MV-4-11 (cell line): ENCODE data around the gene CDRT15.
"Not testable (repeated sequence)": the region's sequence is repeated elsewhere in the genome, so short reads cannot be mapped to it uniquely, and the experiment has no call there.

ENCODE experiments used
- DNase-seq: peaks from one replicate; lab custom pipeline; 2025; lab: John Stamatoyannopoulos, UW

CDRT15 gene

DNA sequence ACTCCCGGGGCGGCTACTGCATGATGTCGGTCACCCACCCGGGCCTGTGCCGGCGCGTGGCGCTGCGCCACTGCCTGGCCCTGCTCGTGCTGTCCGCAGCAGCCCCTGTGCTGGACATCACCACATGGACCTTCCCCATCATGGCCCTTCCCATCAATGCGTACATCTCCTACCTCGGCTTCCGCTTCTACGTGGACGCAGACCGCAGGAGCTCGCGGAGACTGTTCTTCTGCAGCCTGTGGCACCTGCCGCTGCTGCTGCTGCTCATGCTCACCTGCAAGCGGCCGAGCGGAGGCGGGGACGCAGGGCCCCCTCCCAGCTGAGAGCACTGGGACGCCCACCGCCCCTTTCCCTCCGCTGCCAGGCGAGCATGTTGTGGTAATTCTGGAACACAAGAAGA lies 29.8 kb downstream of the CDRT15 start:
- no peak for DNase-seq

DNA sequence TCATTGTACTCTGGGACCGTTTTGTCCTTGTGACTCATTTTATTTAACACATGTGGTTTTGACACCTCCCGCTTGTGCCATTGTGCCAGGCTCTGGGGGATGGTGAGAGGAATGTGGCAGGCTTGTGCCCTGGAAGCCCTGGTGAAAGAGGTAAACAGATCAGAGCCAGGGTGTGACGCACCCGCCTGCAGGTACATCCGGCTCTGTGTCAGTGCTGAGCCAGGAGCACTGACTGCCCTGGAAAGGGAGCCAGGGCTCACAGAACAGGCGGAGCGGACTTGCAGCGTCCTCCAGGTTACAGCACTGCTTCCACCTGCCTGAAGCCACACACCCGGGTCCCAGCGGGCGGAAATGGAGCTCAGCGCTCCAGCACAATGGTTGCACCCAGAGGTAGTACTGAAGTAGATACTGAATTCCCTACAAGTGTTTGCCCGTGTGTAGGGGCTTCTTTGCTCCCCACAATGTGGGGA lies 30.6 kb downstream of the CDRT15 start:
- no peak for DNase-seq

DNA sequence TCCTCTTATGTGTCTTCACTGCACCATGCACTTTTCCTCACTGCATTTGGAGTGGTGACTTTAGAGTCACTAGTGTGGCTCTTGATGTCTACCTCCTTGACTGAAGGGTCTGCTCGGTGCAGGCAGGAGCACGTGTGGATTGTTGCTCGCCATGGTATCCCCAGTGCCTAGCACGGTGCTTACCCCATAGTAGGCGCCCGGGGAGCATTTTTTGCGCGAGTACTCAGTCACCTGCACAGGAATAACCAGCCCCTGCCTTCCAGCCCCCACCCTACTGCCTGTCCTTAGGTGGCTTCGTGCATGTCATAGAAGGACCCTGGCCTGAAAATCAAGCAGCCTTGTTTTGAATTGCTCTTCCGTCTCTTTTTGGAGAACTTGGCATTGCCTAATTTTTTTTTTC lies 31.3 kb downstream of the CDRT15 start:
- DNase-seq, result no peak

DNA sequence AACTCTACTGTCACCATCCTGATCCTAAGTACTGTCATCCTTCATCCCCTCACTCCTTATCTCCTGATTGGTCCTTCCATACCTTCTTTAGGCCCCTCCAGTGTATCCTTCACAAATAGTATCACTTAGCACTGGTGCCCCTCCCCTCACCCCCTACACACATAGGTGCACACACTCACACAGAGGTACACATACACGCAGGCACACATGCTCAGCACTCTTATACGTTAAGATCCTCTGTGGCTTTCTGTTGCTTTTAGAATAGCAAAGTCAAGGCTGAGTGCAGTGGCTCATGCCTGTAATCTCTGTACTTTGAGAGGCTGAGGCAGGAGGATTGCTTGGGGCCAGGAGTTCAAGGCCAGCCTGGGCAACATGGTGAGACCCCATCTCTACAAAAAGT lies 32.1 kb downstream of the CDRT15 start:
- no peak for DNase-seq

GRCh38 chr17:14204084-14204483 lies 32.6 kb downstream of the CDRT15 start:
- DNase-seq, result no peak

DNA sequence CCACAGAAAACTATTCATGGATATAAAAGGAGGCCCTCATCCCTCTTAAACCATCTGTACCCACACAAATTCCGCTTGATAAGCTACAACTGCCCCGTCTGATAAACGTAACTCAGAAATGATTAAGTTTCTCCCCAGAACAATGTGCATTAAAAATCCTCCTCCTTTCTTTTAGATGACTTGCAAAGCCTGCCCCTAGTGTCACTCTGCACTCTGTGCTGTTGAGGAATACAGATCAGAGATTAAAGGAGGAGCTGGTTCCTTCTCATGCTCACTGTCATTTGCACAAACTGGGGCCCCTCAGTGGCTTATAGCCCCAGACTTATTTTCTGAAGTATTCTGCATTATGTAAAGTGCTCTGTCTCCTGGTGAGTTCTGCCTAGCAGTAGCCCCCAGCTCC lies 33.3 kb downstream of the CDRT15 start:
- DNase-seq, result no peak

- DNase-seq, result no peak
Measured at GRCh38 chr17:14202388-14203166, 34.1 kb downstream of the CDRT15 start.

- peak; percentile 39 for DNase-seq
Measured at GRCh38 chr17:14201988-14202380, 34.7 kb downstream of the CDRT15 start.

GRCh38 chr17:14201021-14201987 lies 35.4 kb downstream of the CDRT15 start:
- DNase-seq, result peak; percentile 9

GRCh38 chr17:14200354-14200753 lies 36.3 kb downstream of the CDRT15 start:
- DNase-seq, result no peak

DNA sequence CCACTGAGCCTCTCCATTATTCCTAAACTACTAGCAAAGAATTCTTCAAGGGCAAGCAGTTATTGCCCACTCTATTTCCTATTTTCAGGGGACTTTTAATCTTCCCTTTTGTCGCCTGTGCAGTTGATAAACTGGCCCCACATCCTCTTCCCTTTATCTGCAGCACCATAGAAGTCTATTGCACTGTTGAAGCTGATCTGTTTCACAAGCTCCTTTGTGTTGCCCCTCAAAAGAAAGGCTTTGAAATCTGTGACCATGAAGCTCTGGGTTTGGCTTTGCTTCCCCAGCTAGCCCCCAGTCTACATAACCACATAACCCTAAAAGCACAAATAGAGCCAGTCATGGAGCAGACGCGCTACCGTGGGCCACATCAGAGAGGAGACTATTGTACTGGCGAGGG lies 37.1 kb downstream of the CDRT15 start:
- no peak for DNase-seq

- no peak for DNase-seq
Measured at GRCh38 chr17:14198575-14198974, 38.1 kb downstream of the CDRT15 start.

- DNase-seq, result no peak
Measured at GRCh38 chr17:14198013-14198412, 38.6 kb downstream of the CDRT15 start.

- no peak for DNase-seq
Measured at GRCh38 chr17:14197586-14197985, 39.1 kb downstream of the CDRT15 start.

DNA sequence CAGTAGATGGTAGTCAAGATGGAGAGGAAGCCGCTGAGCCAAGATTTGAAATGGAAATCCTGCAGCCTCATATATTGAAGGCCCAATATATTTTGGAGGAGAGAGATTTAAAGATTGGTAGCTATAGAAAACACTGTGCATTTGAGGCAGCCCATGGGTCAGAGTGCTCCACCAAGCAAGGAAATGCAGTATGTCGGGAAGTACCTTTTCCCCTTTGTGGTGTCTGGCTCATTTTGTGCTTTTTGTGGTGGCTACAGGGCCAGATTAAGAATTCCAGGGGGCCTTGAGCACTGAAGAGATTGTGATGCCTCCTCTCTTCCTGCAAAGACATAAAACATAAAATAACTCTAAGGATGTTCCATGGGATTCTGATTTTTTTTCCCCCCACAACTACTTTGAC lies 39.6 kb downstream of the CDRT15 start:
- no peak for DNase-seq

- DNase-seq, result no peak
Measured at GRCh38 chr17:14196377-14196997, 40.2 kb downstream of the CDRT15 start.

DNA sequence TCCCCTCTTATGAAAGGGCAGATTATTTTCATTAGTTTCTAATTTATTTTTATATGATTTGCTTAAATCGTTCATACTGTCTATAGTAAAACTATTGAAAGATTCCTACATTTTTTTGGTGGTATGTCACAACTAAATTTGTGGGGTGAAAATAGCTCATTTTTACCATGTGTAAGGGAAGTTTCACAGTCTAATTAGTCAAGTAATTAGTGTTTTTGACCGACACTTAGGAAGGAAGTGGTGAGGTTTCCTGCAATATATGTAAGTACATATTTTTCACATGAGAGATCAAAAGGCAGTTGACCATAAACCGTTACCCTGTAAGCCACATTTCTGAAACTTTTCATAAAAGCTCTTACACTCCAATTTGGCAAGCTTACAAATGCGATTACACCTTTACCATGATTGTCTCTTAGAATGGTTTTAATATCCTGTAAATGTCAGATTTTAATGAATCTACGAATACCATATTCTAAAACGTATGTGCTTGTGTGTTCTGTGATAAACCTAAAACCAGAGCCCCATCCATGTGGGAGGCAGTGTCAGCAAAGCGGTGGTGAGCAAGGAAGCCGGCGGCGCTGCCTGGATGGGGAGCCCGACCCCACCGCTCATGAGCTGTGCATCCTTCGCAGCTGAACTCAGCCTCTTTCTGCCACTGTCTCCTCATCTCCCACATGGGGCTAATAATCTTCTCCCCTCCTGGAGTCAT lies 43.9 kb downstream of the CDRT15 start:
- not testable (repeated sequence) for DNase-seq

DNA sequence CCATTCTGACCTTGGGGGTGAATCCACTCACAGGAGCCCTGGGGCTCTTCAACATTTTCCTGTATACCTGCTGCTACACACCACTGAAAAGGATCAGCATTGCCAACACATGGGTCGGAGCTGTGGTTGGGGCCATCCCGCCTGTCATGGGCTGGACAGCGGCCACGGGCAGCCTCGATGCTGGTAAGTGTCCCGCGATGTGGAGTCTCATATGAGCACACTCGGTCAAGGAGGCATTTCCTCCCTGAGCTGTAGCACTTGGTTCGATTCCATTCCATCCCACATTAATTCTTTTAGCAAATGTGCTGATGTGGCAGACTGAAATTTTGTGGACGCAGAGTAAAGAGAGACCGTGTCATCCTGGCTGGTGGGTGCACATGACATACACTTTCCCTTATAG lies 44.6 kb downstream of the CDRT15 start:
- not testable (repeated sequence) for DNase-seq

DNA sequence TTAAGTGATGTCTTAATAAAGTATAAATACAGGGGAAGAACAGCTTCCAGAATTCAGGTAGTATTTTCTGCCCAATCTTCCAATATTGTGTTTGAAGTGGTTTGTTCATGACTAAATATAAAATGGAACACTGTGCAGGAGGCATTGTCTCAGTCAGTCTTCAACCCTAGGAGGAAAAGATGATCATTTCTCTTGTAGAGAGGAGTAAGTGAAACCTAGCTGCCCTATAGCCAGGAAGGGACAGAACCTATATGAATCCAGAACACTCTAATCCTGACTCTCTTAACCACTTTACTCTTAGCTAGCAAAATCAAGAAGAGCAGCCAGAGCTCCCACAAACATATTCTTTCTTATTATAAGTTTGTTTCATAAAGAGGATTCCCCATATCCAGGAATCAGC lies 45.2 kb downstream of the CDRT15 start:
- DNase-seq, result not testable (repeated sequence)

DNA sequence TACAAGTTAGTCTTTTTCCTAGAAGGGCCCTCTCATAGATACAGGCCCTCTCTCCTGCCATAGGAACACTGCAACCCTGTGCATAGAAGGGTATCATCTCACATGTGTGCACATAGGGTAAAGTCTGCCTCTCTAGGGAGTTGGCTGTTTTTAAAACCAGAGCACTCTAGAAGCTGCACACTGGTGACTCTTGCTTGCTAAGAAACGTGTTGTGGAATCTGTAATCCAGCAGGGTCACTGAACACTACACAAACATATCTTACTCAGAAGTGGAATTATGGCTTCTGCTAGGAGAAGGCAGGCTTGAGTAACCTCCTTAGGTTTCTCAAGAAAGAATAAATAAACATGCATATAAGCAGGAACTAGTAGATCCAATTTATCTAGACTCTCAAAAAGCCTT lies 45.9 kb downstream of the CDRT15 start:
- DNase-seq, result not testable (repeated sequence)

- not testable (repeated sequence) for DNase-seq
Measured at GRCh38 chr17:14186443-14186842, 50.2 kb downstream of the CDRT15 start.
